C4-2B (cell line): ENCODE data around the gene THSD7B.

Source experiments
- ZFX ChIP-seq: fragments of 450-650 bp; IDR thresholded peaks from 2 replicates; pipeline ENCODE4 v1.6.1; 2017
- TF ChIP-seq, protein P1 (sequence below): fragments of 450-650 bp; conservative IDR thresholded peaks from 2 replicates; pipeline ENCODE4 v1.5.1; 2017; ENCODE audit warnings: mild to moderate bottlenecking

DNA sequence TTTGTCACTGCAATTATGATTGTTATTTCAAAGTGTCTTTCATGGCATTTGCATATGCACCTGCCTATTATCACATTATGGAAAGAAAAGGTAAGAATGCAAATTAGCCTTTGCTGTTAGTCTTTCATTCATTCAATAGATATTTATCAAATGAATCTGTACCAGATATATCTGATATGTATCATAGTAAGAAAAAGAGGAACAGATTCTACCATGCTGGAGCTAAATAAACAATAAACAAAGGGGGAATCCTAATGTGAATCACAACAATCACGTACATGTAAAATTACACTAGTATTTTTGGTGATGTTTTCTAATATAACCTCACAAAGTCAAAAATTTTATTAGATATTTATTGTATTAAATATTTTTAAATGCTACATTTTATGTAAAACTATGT is 446.4 kb downstream of the THSD7B start:
- TF ChIP-seq, protein P1, sequence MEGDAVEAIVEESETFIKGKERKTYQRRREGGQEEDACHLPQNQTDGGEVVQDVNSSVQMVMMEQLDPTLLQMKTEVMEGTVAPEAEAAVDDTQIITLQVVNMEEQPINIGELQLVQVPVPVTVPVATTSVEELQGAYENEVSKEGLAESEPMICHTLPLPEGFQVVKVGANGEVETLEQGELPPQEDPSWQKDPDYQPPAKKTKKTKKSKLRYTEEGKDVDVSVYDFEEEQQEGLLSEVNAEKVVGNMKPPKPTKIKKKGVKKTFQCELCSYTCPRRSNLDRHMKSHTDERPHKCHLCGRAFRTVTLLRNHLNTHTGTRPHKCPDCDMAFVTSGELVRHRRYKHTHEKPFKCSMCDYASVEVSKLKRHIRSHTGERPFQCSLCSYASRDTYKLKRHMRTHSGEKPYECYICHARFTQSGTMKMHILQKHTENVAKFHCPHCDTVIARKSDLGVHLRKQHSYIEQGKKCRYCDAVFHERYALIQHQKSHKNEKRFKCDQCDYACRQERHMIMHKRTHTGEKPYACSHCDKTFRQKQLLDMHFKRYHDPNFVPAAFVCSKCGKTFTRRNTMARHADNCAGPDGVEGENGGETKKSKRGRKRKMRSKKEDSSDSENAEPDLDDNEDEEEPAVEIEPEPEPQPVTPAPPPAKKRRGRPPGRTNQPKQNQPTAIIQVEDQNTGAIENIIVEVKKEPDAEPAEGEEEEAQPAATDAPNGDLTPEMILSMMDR = no peak
- no peak for TF ChIP-seq ZFX
